ENCODE measurements around the gene TRIM22.

DNA sequence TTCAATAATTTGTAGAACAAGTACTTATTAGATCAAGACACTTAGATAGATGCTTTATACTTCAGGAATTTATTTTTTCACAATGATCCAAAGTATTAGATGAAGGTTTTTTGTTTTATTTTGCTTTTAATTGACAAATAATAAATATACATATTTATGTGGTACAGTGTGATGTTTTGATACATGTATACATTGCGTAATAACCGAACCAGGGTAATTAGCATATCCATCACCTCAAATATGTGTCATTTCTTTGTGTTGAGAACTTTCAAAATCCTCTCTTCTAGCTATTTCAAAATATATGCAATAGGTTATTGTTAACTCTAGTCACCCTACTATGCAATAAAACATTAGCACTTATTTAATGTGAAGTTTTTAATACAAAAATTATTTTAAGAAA lies 26.1 kb upstream of the TRIM22 start:
- TF ChIP-seq EZH2 (IDR thresholded peaks at IDR 0.05; ENCODE audit: low read length) (no peak), CTCF (optimal IDR thresholded peaks at IDR 0.05 in 1 of 3, IDR thresholded peaks at IDR 0.05 in 1 of 3, conservative IDR thresholded peaks at IDR 0.05 in 1 of 3; ENCODE audit: extremely low read depth in 1 of 3, insufficient read depth in 2 of 3, low read length in 3 of 3) (no peak)

Measured in keratinocyte (primary cell).